Neural cell (in vitro differentiated cells): ENCODE data around the gene SULT1C3. TPM values are rescaled to one million over a fixed set of nuclear protein-coding genes. Genes with fewer than 3 reads are reported as not detected.

Experiments used
- H2AFZ ChIP-seq: fragments of 200-600, 300-800 bp; sonication (generic), shearing (Covaris generic); 2 replicates; pipeline ENCODE4 v1.6.0; 2014; ENCODE audit warnings: low read depth, mild to moderate bottlenecking, antibody characterized with exemption, low read length, moderate library complexity
- H3F3A ChIP-seq: fragments of 200-600 bp; shearing (Covaris generic); 2 replicates; pipeline ENCODE4 v1.6.1; 2016; ENCODE audit warnings: mild to moderate bottlenecking, moderate library complexity, mixed read lengths, antibody characterized with exemption, low read length; ENCODE audit not compliant: insufficient read depth, poor library complexity, severe bottlenecking
- H3K27ac ChIP-seq: fragments of 200-600, 300-800 bp; sonication (generic), shearing (Covaris generic); 2 replicates; pipeline ENCODE4 v1.5.1; 2014; ENCODE audit warnings: mild to moderate bottlenecking, low read length, moderate library complexity
- H3K27me3 ChIP-seq: fragments of 300-800, 200-600 bp; sonication (generic), shearing (Covaris generic); 2 replicates; pipeline ENCODE4 v1.6.0; 2014; ENCODE audit warnings: mild to moderate bottlenecking, low read depth, low read length, moderate library complexity; ENCODE audit not compliant: insufficient read depth
- H3K36me3 ChIP-seq: fragments of 300-800, 200-600 bp; sonication (generic), shearing (Covaris generic); 2 replicates; pipeline ENCODE4 v1.5.1; 2014; ENCODE audit warnings: mild to moderate bottlenecking, antibody characterized with exemption, low read length, moderate library complexity; ENCODE audit not compliant: insufficient read depth
- H3K4me2 ChIP-seq: fragments of 300-800, 200-600 bp; sonication (generic), shearing (Covaris generic); 2 replicates; pipeline ENCODE4 v1.6.0; 2014; ENCODE audit warnings: mild to moderate bottlenecking, low read length
- H3K4me3 ChIP-seq: fragments of 300-800, 200-600 bp; sonication (generic), shearing (Covaris generic); 2 replicates; pipeline ENCODE4 v1.5.1; 2014; ENCODE audit warnings: mild to moderate bottlenecking, low read length, moderate library complexity
- H3K79me2 ChIP-seq: fragments of 200-600 bp; shearing (Covaris generic); replicated peaks from 2 replicates; pipeline ENCODE4 v1.6.0; 2014; ENCODE audit warnings: mild to moderate bottlenecking, low read length, moderate library complexity; ENCODE audit not compliant: insufficient read depth
- H3K9ac ChIP-seq: fragments of 300-800, 200-600 bp; sonication (generic), shearing (Covaris generic); 2 replicates; pipeline ENCODE4 v1.6.1; 2016; ENCODE audit warnings: mild to moderate bottlenecking, low read length, mixed read lengths
- H3K9me2 ChIP-seq: fragments of 200-600 bp; shearing (Covaris generic); 2 replicates; pipeline ENCODE4 v1.6.1; 2016; ENCODE audit warnings: mild to moderate bottlenecking, low read length, mixed read lengths; ENCODE audit not compliant: insufficient read depth
- H3K9me3 ChIP-seq: fragments of 200-600, 300-800 bp; sonication (generic), shearing (Covaris generic); 2 replicates; pipeline ENCODE4 v1.6.1; 2016; ENCODE audit warnings: mild to moderate bottlenecking, mixed run types, low read length, moderate library complexity, mixed read lengths
- H4K20me1 ChIP-seq: fragments of 200-600 bp; shearing (Covaris generic); 2 replicates; pipeline ENCODE4 v1.6.1; 2016; ENCODE audit warnings: mild to moderate bottlenecking, mixed run types; ENCODE audit not compliant: insufficient read depth
- EP300 ChIP-seq: fragments of 450-650 bp; conservative IDR thresholded peaks from 2 replicates; pipeline ENCODE4 v1.6.1; 2014; ENCODE audit warnings: antibody characterized with exemption, mild to moderate bottlenecking, moderate library complexity; ENCODE audit not compliant: poor library complexity, severe bottlenecking
- EZH2 ChIP-seq: fragments of 200-600, 300-800 bp; shearing (Covaris generic), sonication (generic); IDR thresholded peaks from 2 replicates; pipeline ENCODE4 v1.6.1; 2014; ENCODE audit warnings: antibody characterized with exemption, low read length, borderline replicate concordance, mild to moderate bottlenecking; ENCODE audit not compliant: insufficient read depth, poor library complexity, severe bottlenecking
- MXI1 ChIP-seq: fragments of 450-650 bp; conservative IDR thresholded peaks from 2 replicates; pipeline ENCODE4 v1.6.1; 2014; ENCODE audit warnings: antibody characterized with exemption, mild to moderate bottlenecking; ENCODE audit not compliant: poor library complexity, severe bottlenecking
- POLR2AphosphoS5 ChIP-seq: IDR thresholded peaks from 2 replicates; pipeline ENCODE4 v1.6.1; 2012
- RAD21 ChIP-seq: fragments of 450-650 bp; conservative IDR thresholded peaks from 2 replicates; pipeline ENCODE4 v1.6.1; 2014; ENCODE audit warnings: antibody characterized with exemption, mild to moderate bottlenecking, moderate library complexity
- SMC3 ChIP-seq: fragments of 450-650 bp; conservative IDR thresholded peaks from 2 replicates; pipeline ENCODE4 v1.6.1; 2014; ENCODE audit warnings: antibody characterized with exemption, mild to moderate bottlenecking, moderate library complexity; ENCODE audit not compliant: poor library complexity
- TAF1 ChIP-seq: IDR thresholded peaks from 2 replicates; pipeline ENCODE4 v1.6.1; 2012; ENCODE audit warnings: low read depth
- polyA plus RNA-seq: library from polyadenylated mRNA; depleted of rRNA; stranded (reverse); fragments of >200 nt; gene quantifications from 2 replicates; pipeline ENCODE4 v1.2.3, GENCODE V29; 2014
- TF ChIP-seq, protein P1 (sequence below): fragments of 450-650 bp; IDR thresholded peaks from 2 replicates; pipeline ENCODE4 v1.5.1; 2014; ENCODE audit warnings: antibody characterized with exemption, mild to moderate bottlenecking, moderate library complexity; ENCODE audit not compliant: poor library complexity, severe bottlenecking
- TF ChIP-seq, protein P2 (sequence below): IDR thresholded peaks from 2 replicates; pipeline ENCODE4 v1.6.1; 2012; ENCODE audit warnings: borderline replicate concordance

The SULT1C3 gene
- polyA plus RNA-seq, 1 donor from 2014 or later: not detected

DNA sequence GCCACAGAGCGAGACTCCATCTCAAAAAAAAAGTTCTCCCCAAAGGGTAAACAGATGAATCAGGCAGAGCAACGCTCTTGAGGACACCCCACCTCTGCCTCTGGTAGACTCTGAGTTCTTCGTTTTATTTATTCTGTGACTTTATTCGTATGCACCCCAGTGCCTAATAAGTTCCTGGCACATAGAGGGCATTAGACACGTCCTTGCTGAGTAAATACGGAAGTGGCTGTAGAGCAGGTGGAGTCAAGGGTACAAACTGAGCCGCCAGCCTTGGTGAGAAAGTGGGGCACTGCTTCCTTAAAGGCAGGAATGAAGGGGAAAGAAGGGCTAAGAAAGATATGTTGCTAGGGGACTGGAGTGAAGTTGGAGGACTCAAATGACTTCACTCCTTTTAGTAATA is 61.8 kb downstream of the SULT1C3 start:
- Histone ChIP-seq H3K79me2 (no peaks in the 10 kb centered on the region), H3K9me2 (no peaks in the 10 kb centered on the region), H2AFZ (no peak overlapping the region), H3K27me3 (no peaks in the 10 kb centered on the region), H3K4me2 (no peak overlapping the region), H3K4me3 (no peak overlapping the region), H3K27ac (no peak overlapping the region), H3K9me3 (no peaks in the 10 kb centered on the region), H3K36me3 (no peaks in the 10 kb centered on the region), H3F3A (no peaks in the 10 kb centered on the region), H3K9ac (no peak overlapping the region), H4K20me1 (no peaks in the 10 kb centered on the region)
- TF ChIP-seq EZH2 (no peak), EP300 (no peak), TAF1 (no peak), MXI1 (no peak), SMC3 (no peak), RAD21 (no peak), POLR2AphosphoS5 (no peak)
- TF ChIP-seq, protein P1, sequence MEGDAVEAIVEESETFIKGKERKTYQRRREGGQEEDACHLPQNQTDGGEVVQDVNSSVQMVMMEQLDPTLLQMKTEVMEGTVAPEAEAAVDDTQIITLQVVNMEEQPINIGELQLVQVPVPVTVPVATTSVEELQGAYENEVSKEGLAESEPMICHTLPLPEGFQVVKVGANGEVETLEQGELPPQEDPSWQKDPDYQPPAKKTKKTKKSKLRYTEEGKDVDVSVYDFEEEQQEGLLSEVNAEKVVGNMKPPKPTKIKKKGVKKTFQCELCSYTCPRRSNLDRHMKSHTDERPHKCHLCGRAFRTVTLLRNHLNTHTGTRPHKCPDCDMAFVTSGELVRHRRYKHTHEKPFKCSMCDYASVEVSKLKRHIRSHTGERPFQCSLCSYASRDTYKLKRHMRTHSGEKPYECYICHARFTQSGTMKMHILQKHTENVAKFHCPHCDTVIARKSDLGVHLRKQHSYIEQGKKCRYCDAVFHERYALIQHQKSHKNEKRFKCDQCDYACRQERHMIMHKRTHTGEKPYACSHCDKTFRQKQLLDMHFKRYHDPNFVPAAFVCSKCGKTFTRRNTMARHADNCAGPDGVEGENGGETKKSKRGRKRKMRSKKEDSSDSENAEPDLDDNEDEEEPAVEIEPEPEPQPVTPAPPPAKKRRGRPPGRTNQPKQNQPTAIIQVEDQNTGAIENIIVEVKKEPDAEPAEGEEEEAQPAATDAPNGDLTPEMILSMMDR: no peak
- TF ChIP-seq, protein P2, sequence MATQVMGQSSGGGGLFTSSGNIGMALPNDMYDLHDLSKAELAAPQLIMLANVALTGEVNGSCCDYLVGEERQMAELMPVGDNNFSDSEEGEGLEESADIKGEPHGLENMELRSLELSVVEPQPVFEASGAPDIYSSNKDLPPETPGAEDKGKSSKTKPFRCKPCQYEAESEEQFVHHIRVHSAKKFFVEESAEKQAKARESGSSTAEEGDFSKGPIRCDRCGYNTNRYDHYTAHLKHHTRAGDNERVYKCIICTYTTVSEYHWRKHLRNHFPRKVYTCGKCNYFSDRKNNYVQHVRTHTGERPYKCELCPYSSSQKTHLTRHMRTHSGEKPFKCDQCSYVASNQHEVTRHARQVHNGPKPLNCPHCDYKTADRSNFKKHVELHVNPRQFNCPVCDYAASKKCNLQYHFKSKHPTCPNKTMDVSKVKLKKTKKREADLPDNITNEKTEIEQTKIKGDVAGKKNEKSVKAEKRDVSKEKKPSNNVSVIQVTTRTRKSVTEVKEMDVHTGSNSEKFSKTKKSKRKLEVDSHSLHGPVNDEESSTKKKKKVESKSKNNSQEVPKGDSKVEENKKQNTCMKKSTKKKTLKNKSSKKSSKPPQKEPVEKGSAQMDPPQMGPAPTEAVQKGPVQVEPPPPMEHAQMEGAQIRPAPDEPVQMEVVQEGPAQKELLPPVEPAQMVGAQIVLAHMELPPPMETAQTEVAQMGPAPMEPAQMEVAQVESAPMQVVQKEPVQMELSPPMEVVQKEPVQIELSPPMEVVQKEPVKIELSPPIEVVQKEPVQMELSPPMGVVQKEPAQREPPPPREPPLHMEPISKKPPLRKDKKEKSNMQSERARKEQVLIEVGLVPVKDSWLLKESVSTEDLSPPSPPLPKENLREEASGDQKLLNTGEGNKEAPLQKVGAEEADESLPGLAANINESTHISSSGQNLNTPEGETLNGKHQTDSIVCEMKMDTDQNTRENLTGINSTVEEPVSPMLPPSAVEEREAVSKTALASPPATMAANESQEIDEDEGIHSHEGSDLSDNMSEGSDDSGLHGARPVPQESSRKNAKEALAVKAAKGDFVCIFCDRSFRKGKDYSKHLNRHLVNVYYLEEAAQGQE: no peak

DNA sequence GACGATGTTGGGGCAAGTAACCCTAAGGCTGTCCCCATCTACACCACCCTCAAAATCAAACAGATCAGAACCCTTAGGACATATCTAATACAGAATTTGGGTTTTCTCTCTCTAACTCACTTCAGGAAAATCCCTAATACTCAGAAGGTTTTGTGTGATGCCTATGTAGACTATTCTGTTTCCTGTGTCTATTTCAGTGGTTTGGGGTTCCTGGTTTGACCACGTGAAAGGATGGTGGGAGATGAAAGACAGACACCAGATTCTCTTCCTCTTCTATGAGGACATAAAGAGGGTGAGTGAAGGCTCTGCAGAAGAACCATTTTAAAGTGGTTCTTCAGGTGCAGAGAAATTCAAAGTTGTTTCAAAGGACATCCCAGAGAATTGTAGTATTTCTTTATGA is 65.2 kb downstream of the SULT1C3 start:
- no peaks in the 10 kb centered on the region for H3K36me3 ChIP-seq
- no peak for TF ChIP-seq RAD21
- TF ChIP-seq EP300: no peak
- no peak for TF ChIP-seq EZH2
- no peak for TF ChIP-seq TAF1
- TF ChIP-seq, protein P1: no peak
- no peak for TF ChIP-seq POLR2AphosphoS5
- no peak for TF ChIP-seq SMC3
- TF ChIP-seq, protein P2: no peak
- no peak for TF ChIP-seq MXI1
- no peaks in the 10 kb centered on the region for H3K9me2 ChIP-seq

More for the DNA sequence above, 65.2 kb downstream of the SULT1C3 start:
- H3K9ac ChIP-seq: no peak overlapping the region
- H3K4me2 ChIP-seq: no peak overlapping the region
- no peak overlapping the region for H2AFZ ChIP-seq
- no peaks in the 10 kb centered on the region for H4K20me1 ChIP-seq
- H3K27me3 ChIP-seq: no peaks in the 10 kb centered on the region
- no peaks in the 10 kb centered on the region for H3K9me3 ChIP-seq
- no peaks in the 10 kb centered on the region for H3K79me2 ChIP-seq
- no peak overlapping the region for H3K4me3 ChIP-seq
- no peak overlapping the region for H3K27ac ChIP-seq
- H3F3A ChIP-seq: no peaks in the 10 kb centered on the region
